ENCODE data around the gene DYNC1I1.

The DYNC1I1 gene

GRCh38 chr7:95910341-95910740 lies 138.0 kb downstream of the DYNC1I1 start:
- TF ChIP-seq, protein P1, sequence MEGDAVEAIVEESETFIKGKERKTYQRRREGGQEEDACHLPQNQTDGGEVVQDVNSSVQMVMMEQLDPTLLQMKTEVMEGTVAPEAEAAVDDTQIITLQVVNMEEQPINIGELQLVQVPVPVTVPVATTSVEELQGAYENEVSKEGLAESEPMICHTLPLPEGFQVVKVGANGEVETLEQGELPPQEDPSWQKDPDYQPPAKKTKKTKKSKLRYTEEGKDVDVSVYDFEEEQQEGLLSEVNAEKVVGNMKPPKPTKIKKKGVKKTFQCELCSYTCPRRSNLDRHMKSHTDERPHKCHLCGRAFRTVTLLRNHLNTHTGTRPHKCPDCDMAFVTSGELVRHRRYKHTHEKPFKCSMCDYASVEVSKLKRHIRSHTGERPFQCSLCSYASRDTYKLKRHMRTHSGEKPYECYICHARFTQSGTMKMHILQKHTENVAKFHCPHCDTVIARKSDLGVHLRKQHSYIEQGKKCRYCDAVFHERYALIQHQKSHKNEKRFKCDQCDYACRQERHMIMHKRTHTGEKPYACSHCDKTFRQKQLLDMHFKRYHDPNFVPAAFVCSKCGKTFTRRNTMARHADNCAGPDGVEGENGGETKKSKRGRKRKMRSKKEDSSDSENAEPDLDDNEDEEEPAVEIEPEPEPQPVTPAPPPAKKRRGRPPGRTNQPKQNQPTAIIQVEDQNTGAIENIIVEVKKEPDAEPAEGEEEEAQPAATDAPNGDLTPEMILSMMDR (conservative IDR thresholded peaks at IDR 0.05; ENCODE audit: low read depth, low read length): no peak
- no peak overlapping the region for H3K9ac ChIP-seq

DNA sequence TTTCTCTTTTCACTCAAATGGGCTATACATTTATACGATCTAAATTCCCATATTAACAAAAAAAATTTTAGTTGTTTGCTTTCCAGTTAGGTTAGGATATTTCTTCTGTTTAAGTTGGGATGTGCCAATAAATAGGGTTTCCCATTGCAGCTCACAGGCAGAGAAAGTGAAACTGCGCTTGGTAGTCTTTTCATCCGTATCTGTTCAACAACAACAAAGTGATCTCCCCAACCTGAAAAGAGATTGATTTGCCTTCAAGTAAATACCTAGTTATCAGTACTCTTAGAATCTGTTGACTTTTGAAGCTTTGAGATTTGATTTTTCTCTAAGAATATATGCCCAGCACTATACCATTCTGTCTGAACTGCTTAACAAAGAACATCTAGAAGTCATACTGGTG lies 143.4 kb downstream of the DYNC1I1 start:
- no peak overlapping the region for H3K9ac ChIP-seq
- H3K4me3 ChIP-seq (IDR thresholded peaks at IDR 0.05; ENCODE audit: insufficient read depth, low read depth, low read length): no peak overlapping the region
- no peaks in the 10 kb centered on the region for H3K79me2 ChIP-seq (ENCODE audit: insufficient read depth, low read depth)
- H3K4me2 ChIP-seq: no peak overlapping the region
- H3K36me3 ChIP-seq (ENCODE audit: insufficient read depth): no peaks in the 10 kb centered on the region
- H3K4me1 ChIP-seq (ENCODE audit: low read depth, poor library complexity, severe bottlenecking): peaks cover 4% of the 10 kb centered on the region
- H4K20me1 ChIP-seq (ENCODE audit: insufficient read depth): no peaks in the 10 kb centered on the region
- TF ChIP-seq, protein P1 (conservative IDR thresholded peaks at IDR 0.05; ENCODE audit: low read depth, low read length): no peak
- no peak overlapping the region for H2AFZ ChIP-seq (ENCODE audit: low read depth)
- H3K27me3 ChIP-seq (ENCODE audit: insufficient read depth, low read depth): no peaks in the 10 kb centered on the region
- H3K27ac ChIP-seq: no peak overlapping the region

More at GRCh38 chr7:95910341-95910740, 138.0 kb downstream of the DYNC1I1 start:
- H3K27me3 ChIP-seq (ENCODE audit: insufficient read depth, low read depth): no peaks in the 10 kb centered on the region
- H3K4me2 ChIP-seq: no peak overlapping the region
- no peak overlapping the region for H3K4me3 ChIP-seq (IDR thresholded peaks at IDR 0.05; ENCODE audit: insufficient read depth, low read depth, low read length)
- no peaks in the 10 kb centered on the region for H3K36me3 ChIP-seq (ENCODE audit: insufficient read depth)
- H4K20me1 ChIP-seq (ENCODE audit: insufficient read depth): no peaks in the 10 kb centered on the region
- H3K79me2 ChIP-seq (ENCODE audit: insufficient read depth, low read depth): no peaks in the 10 kb centered on the region
- H3K27ac ChIP-seq: no peak overlapping the region
- peaks cover 3% of the 10 kb centered on the region for H3K4me1 ChIP-seq (ENCODE audit: low read depth, poor library complexity, severe bottlenecking)
- no peak overlapping the region for H2AFZ ChIP-seq (ENCODE audit: low read depth)

DNA sequence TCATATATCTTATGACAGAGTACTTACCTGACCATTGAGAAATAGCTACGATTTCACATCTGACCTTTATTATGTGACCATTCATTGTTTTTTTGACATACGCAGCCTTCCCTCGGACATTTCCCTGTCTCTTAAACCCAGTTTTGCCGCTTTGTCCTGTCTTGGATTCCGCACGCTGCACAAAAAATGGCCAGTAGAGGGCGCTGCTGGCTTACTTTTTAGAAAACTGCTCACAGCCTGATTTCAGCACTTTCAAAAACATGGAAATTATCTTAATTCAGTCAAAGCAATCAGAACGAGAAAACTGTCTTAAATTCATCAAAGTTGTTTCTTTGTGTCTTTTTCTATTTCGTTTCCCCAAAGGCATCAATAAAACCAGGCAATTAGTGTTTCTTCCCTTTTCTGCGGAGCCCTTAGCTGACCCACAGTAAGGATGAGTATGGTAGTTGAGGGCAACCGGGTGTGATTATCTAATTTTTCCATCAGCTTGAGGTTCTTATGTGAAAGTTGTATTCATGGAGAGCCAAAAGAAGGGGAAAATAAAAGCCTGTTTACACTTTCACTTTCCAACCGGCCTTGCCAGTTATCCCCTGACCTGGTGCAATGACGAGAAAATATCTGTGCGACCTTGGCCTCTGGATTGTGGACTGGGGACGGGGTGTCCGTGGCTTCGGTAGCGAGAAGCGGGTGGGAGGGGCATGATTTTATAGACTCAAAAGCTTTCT lies 144.4 kb downstream of the DYNC1I1 start:
- H3K36me3 ChIP-seq (ENCODE audit: insufficient read depth): no peaks in the 10 kb centered on the region
- no peaks in the 10 kb centered on the region for H4K20me1 ChIP-seq (ENCODE audit: insufficient read depth)
- no peak overlapping the region for H3K9ac ChIP-seq
- 0 out of 2 replicates have a peak overlapping the region, but pooled peaks have one; percentile 7 for H2AFZ ChIP-seq (ENCODE audit: low read depth)
- H3K27ac ChIP-seq: no peak overlapping the region
- peak overlapping the region; percentile 34; the same call in 1 of the 2 replicates for H3K4me2 ChIP-seq
- H3K79me2 ChIP-seq (ENCODE audit: insufficient read depth, low read depth): no peaks in the 10 kb centered on the region
- TF ChIP-seq, protein P1 (conservative IDR thresholded peaks at IDR 0.05; ENCODE audit: low read depth, low read length): peak; percentile 99
- H3K4me3 ChIP-seq (IDR thresholded peaks at IDR 0.05; ENCODE audit: insufficient read depth, low read depth, low read length): no peak overlapping the region
- no peaks in the 10 kb centered on the region for H3K27me3 ChIP-seq (ENCODE audit: insufficient read depth, low read depth)
- peaks cover 6% of the 10 kb centered on the region for H3K4me1 ChIP-seq (ENCODE audit: low read depth, poor library complexity, severe bottlenecking)

DNA sequence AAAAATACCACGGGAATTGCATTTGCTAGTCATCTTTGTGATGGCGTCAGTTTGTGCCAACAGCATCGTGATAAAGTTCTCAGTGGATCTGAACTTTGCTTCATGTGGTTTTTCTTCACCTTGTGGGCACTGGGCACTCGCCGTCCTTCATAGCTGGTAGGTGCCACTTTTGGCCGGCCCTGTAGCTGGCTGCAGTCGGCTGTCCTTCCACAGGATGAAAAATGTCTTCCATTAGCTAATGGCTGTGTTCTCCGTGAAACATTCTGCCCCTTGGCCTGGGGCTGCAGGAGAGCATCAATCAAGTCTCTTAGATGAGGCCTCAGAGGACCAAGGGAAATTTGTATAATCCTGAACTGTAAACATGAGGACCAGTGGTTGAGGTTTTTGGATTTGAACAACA lies 145.3 kb downstream of the DYNC1I1 start:
- Histone ChIP-seq H3K4me2 (no peak overlapping the region), H3K79me2 (ENCODE audit: insufficient read depth, low read depth) (no peaks in the 10 kb centered on the region), H4K20me1 (ENCODE audit: insufficient read depth) (no peaks in the 10 kb centered on the region), H3K27me3 (ENCODE audit: insufficient read depth, low read depth) (no peaks in the 10 kb centered on the region), H3K4me3 (IDR thresholded peaks at IDR 0.05; ENCODE audit: insufficient read depth, low read depth, low read length) (no peak overlapping the region), H3K4me1 (ENCODE audit: low read depth, poor library complexity, severe bottlenecking) (peaks cover 10% of the 10 kb centered on the region), H2AFZ (ENCODE audit: low read depth) (no peak overlapping the region), H3K9ac (no peak overlapping the region), H3K27ac (no peak overlapping the region), H3K36me3 (ENCODE audit: insufficient read depth) (no peaks in the 10 kb centered on the region)
- TF ChIP-seq, protein P1 (conservative IDR thresholded peaks at IDR 0.05; ENCODE audit: low read depth, low read length): no peak

Data from KMS-11 (cell line).